HFFc6 (cell line): ENCODE measurements around the gene APOM. TPM values are rescaled to one million over a fixed set of nuclear protein-coding genes. Genes with fewer than 3 reads are reported as not detected.

ENCODE experiments used
- DNase-seq: peaks from one replicate; pipeline ENCODE4 v3.0.0-alpha.2; 2018
- H3K27ac Mint-ChIP-seq: 2 replicates; pipeline ENCODE4 v1.8.0; 2020; ENCODE audit warnings: mild to moderate bottlenecking, mixed read lengths
- H3K27me3 Mint-ChIP-seq: 2 replicates; pipeline ENCODE4 v1.8.0; 2021; ENCODE audit warnings: mild to moderate bottlenecking, moderate library complexity, mixed read lengths; ENCODE audit not compliant: insufficient read depth
- H3K36me3 Mint-ChIP-seq: 2 replicates; pipeline ENCODE4 v1.8.0; 2021; ENCODE audit warnings: low read depth, mixed read lengths
- H3K4me1 Mint-ChIP-seq: 2 replicates; pipeline ENCODE4 v1.8.0; 2020; ENCODE audit warnings: low read depth, mixed read lengths
- H3K4me3 Mint-ChIP-seq: 2 replicates; pipeline ENCODE4 v1.8.0; 2020; ENCODE audit warnings: mild to moderate bottlenecking, moderate library complexity, mixed read lengths
- H3K9me3 Mint-ChIP-seq: 2 replicates; pipeline ENCODE4 v1.8.0; 2020; ENCODE audit warnings: mild to moderate bottlenecking, mixed read lengths
- CTCF ChIP-seq: fragments of 200-600 bp; sonication (generic); IDR thresholded peaks from 2 replicates; pipeline ENCODE4 v1.5.0; 2021; ENCODE audit warnings: antibody characterized with exemption, mild to moderate bottlenecking
- total RNA-seq, 6 experiments: library from RNA; stranded (reverse); fragmentation: NEBNext Ultra II Directional; extraction: Animal tissue kit (Norgen Biotek cat#: 25700); gene quantifications; 2 replicates in 1 of 6; 3 replicates in 5 of 6; pipeline ENCODE4 v1.2.3, GENCODE V29; 2021

APOM gene
- total RNA-seq, 6 experiments from 2014 or later: 2.4 to 4.3 (median 2.8) TPM

DNA sequence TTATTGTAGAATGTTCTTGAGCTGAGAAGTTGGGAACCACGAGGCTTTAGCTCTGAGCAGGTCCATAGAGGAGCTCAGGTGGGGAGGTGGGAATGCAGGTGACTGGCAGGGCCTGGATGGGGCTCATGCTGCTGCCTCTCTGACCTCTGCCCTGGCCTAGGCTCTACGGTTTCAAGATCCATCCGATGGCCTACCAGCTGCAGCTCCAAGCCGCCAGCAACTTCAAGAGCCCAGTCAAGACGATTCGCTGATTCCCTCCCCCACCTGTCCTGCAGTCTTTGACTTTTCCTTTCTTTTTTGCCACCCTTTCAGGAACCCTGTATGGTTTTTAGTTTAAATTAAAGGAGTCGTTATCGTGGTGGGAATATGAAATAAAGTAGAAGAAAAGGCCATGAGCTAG, 14.0 kb downstream of the APOM start, which contains the start of gene LY6G5B:
Gene LY6G5B, plus strand, starts transcription at position 301 of the 400 bp plus-strand sequence. CDS start 975 bp downstream, outside the sequence.
- H3K4me1 Mint-ChIP-seq: peaks cover 40% of the 10 kb centered on the region
- no peak for TF ChIP-seq CTCF
- H3K36me3 Mint-ChIP-seq: peaks cover 57% of the 10 kb centered on the region
- H3K27ac Mint-ChIP-seq: peak within 1 kb of the TSS; percentile 31
- no peak for DNase-seq
- no peaks in the 10 kb centered on the region for H3K9me3 Mint-ChIP-seq
- H3K4me3 Mint-ChIP-seq: no peak within 1 kb of the TSS
- peaks cover 8% of the 10 kb centered on the region for H3K27me3 Mint-ChIP-seq

GRCh38 chr6:31676322-31676903, 20.7 kb downstream of the APOM start:
- TF ChIP-seq CTCF: no peak
- Mint-ChIP-seq H3K9me3 (no peaks in the 10 kb centered on the region), H3K27ac (no peak overlapping the region), H3K36me3 (peaks cover 18% of the 10 kb centered on the region), H3K27me3 (peaks cover 5% of the 10 kb centered on the region), H3K4me3 (no peak overlapping the region), H3K4me1 (peaks cover 14% of the 10 kb centered on the region)
- no peak for DNase-seq

DNA sequence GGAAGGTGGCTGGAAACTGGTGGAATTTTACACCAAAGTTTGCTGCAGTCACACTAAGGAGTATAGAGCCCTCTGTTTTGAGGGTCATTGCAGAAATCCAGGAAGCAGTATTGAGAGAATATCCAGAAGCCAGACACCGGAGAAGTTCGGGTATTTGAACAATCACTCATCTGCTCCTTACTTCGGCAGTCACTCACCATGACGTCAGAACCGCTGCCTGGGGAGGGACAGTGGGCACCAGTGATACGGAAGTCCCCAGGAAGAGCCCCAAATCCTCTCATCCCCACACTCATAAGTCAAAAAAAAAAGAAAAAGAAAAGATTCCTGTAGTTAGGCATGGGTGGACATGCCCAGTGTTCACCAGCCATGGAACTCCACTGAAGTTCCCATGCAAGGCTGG, 21.2 kb downstream of the APOM start:
- no peak overlapping the region for H3K27ac Mint-ChIP-seq
- no peak overlapping the region for H3K4me3 Mint-ChIP-seq
- peaks cover 17% of the 10 kb centered on the region for H3K4me1 Mint-ChIP-seq
- no peak for TF ChIP-seq CTCF
- H3K36me3 Mint-ChIP-seq: peaks cover 16% of the 10 kb centered on the region
- no peak for DNase-seq
- H3K9me3 Mint-ChIP-seq: no peaks in the 10 kb centered on the region
- H3K27me3 Mint-ChIP-seq: peaks cover 5% of the 10 kb centered on the region

GRCh38 chr6:31677955-31678354, 22.3 kb downstream of the APOM start:
- Mint-ChIP-seq H3K27me3 (peaks cover 3% of the 10 kb centered on the region), H3K9me3 (no peaks in the 10 kb centered on the region), H3K4me1 (peaks cover 17% of the 10 kb centered on the region), H3K36me3 (peaks cover 5% of the 10 kb centered on the region), H3K27ac (no peak overlapping the region), H3K4me3 (no peak overlapping the region)
- DNase-seq: no peak
- TF ChIP-seq CTCF: no peak

- Mint-ChIP-seq H3K36me3 (no peaks in the 10 kb centered on the region), H3K4me1 (peaks cover 17% of the 10 kb centered on the region), H3K27ac (peak within 1 kb of the TSS; percentile 96), H3K4me3 (peak within 1 kb of the TSS; percentile 87), H3K9me3 (no peaks in the 10 kb centered on the region), H3K27me3 (peaks cover 1% of the 10 kb centered on the region; the same call in 1 of the 2 replicates)
- DNase-seq: peak; percentile 91
- peak; percentile 75 for TF ChIP-seq CTCF
Observed at GRCh38 chr6:31680226-31681134, 24.8 kb downstream of the APOM start, which contains the start of gene LY6G5C. Gene LY6G5C, minus strand, starts transcription at chr6:31681067. Its CDS starts 694 bp downstream, at chr6:31680373.
